Activated CD8-positive, alpha-beta memory T cell treated with anti-CD3 and anti-CD28 coated beads, Interleukin-2, amount 10 ng/mL, durations not matched to agents 7 days and 5 days (primary cell): ENCODE data around the gene EYA2. TPM values are rescaled to one million over a fixed set of nuclear protein-coding genes. Genes with fewer than 3 reads are reported as not detected.

Experiments
- ATAC-seq: fragments of 150-1000 bp; cut with Tn5 transposase; one replicate; pipeline ENCODE4 v1.10.0; 2021; ENCODE audit warnings: moderate library complexity
- CTCF ChIA-PET: fragments of 350-600 bp; sonication (Branson Sonifier 250); formaldehyde crosslinking; loops from one replicate; lab custom pipeline; 2021; ENCODE audit warnings: antibody characterized with exemption; lab: Charles Lee
- DNase-seq: peaks from one replicate; pipeline ENCODE4 v3.0.0-alpha.2; 2020
- H3K27ac Mint-ChIP-seq: one replicate; pipeline ENCODE4 v1.8.0; 2021; ENCODE audit warnings: mild to moderate bottlenecking, mixed read lengths
- H3K27me3 Mint-ChIP-seq: one replicate; pipeline ENCODE4 v1.8.0; 2021; ENCODE audit warnings: mixed read lengths
- H3K36me3 Mint-ChIP-seq: one replicate; pipeline ENCODE4 v1.8.0; 2021; ENCODE audit warnings: mild to moderate bottlenecking, mixed read lengths
- H3K4me1 Mint-ChIP-seq: one replicate; pipeline ENCODE4 v1.8.0; 2021; ENCODE audit warnings: mixed read lengths
- H3K4me3 Mint-ChIP-seq: one replicate; pipeline ENCODE4 v1.8.0; 2021; ENCODE audit warnings: mild to moderate bottlenecking, moderate library complexity, mixed read lengths
- H3K9me3 Mint-ChIP-seq: one replicate; pipeline ENCODE4 v1.8.0; 2022; ENCODE audit warnings: low read depth, mixed read lengths
- total RNA-seq, 2 experiments: library from RNA; stranded (reverse); gene quantifications; one replicate each; pipeline ENCODE4 v1.2.3, GENCODE V29; 2021

EYA2 gene
- total RNA-seq, 2 experiments from 2014 or later: not detected

- H3K36me3 Mint-ChIP-seq: peaks cover 2% of the 10 kb centered on the region
- peaks cover 23% of the 10 kb centered on the region for H3K27me3 Mint-ChIP-seq
- CTCF ChIA-PET: no interaction called here
- no peak overlapping the region for H3K27ac Mint-ChIP-seq
- H3K9me3 Mint-ChIP-seq: peaks cover 5% of the 10 kb centered on the region
- no peak for ATAC-seq
- H3K4me1 Mint-ChIP-seq: peaks cover 11% of the 10 kb centered on the region
- no peak overlapping the region for H3K4me3 Mint-ChIP-seq
- DNase-seq: no peak
Measured at GRCh38 chr20:47007826-47008655, 113.4 kb downstream of the EYA2 start.

- DNase-seq (no peak), ATAC-seq (no peak)
- peaks cover under 1% of the 10 kb centered on the region for H3K36me3 Mint-ChIP-seq
- H3K27ac Mint-ChIP-seq: no peak overlapping the region
- no peak overlapping the region for H3K4me3 Mint-ChIP-seq
- H3K27me3 Mint-ChIP-seq: peaks cover 25% of the 10 kb centered on the region
- CTCF ChIA-PET: no interaction called here
- H3K9me3 Mint-ChIP-seq: peaks cover 5% of the 10 kb centered on the region
- peaks cover 5% of the 10 kb centered on the region for H3K4me1 Mint-ChIP-seq
Measured at GRCh38 chr20:47008842-47009518, 114.3 kb downstream of the EYA2 start.

GRCh38 chr20:47009784-47010183 lies 115.1 kb downstream of the EYA2 start:
- H3K36me3 Mint-ChIP-seq: no peaks in the 10 kb centered on the region
- H3K4me3 Mint-ChIP-seq: no peak overlapping the region
- no peak for ATAC-seq
- H3K9me3 Mint-ChIP-seq: no peaks in the 10 kb centered on the region
- peaks cover 5% of the 10 kb centered on the region for H3K4me1 Mint-ChIP-seq
- no peak overlapping the region for H3K27ac Mint-ChIP-seq
- DNase-seq: no peak
- peaks cover 20% of the 10 kb centered on the region for H3K27me3 Mint-ChIP-seq
- CTCF ChIA-PET: no interaction called here

GRCh38 chr20:47011984-47012383 lies 117.3 kb downstream of the EYA2 start:
- no peak overlapping the region for H3K27ac Mint-ChIP-seq
- no peaks in the 10 kb centered on the region for H3K9me3 Mint-ChIP-seq
- H3K4me1 Mint-ChIP-seq: peaks cover 5% of the 10 kb centered on the region
- peaks cover 26% of the 10 kb centered on the region for H3K27me3 Mint-ChIP-seq
- no peak overlapping the region for H3K4me3 Mint-ChIP-seq
- CTCF ChIA-PET: no interaction called here
- ATAC-seq (no peak), DNase-seq (no peak)
- no peaks in the 10 kb centered on the region for H3K36me3 Mint-ChIP-seq

GRCh38 chr20:47013606-47014005 lies 119.0 kb downstream of the EYA2 start:
- Mint-ChIP-seq H3K9me3 (no peaks in the 10 kb centered on the region), H3K27ac (no peak overlapping the region), H3K36me3 (no peaks in the 10 kb centered on the region), H3K4me3 (no peak overlapping the region), H3K27me3 (peaks cover 26% of the 10 kb centered on the region), H3K4me1 (peaks cover 5% of the 10 kb centered on the region)
- ATAC-seq (no peak), DNase-seq (no peak)
- CTCF ChIA-PET: no interaction called here

GRCh38 chr20:47016068-47016664 lies 121.5 kb downstream of the EYA2 start:
- peaks cover 5% of the 10 kb centered on the region for H3K4me1 Mint-ChIP-seq
- H3K27ac Mint-ChIP-seq: no peak overlapping the region
- peaks cover 30% of the 10 kb centered on the region for H3K27me3 Mint-ChIP-seq
- no peaks in the 10 kb centered on the region for H3K36me3 Mint-ChIP-seq
- CTCF ChIA-PET: no interaction called here
- DNase-seq (no peak), ATAC-seq (no peak)
- H3K4me3 Mint-ChIP-seq: no peak overlapping the region
- H3K9me3 Mint-ChIP-seq: no peaks in the 10 kb centered on the region

GRCh38 chr20:47018381-47018780 lies 123.7 kb downstream of the EYA2 start:
- ATAC-seq (no peak), DNase-seq (no peak)
- CTCF ChIA-PET: no interaction called here
- Mint-ChIP-seq H3K27ac (no peak overlapping the region), H3K27me3 (peaks cover 24% of the 10 kb centered on the region), H3K9me3 (no peaks in the 10 kb centered on the region), H3K4me3 (no peak overlapping the region), H3K36me3 (no peaks in the 10 kb centered on the region), H3K4me1 (no peaks in the 10 kb centered on the region)

GRCh38 chr20:47019121-47019824 lies 124.6 kb downstream of the EYA2 start:
- CTCF ChIA-PET: no interaction called here
- Mint-ChIP-seq H3K4me3 (no peak overlapping the region), H3K27me3 (peaks cover 26% of the 10 kb centered on the region), H3K27ac (no peak overlapping the region), H3K36me3 (no peaks in the 10 kb centered on the region), H3K4me1 (no peaks in the 10 kb centered on the region), H3K9me3 (no peaks in the 10 kb centered on the region)
- DNase-seq: no peak
- no peak for ATAC-seq

- H3K9me3 Mint-ChIP-seq: no peaks in the 10 kb centered on the region
- no peaks in the 10 kb centered on the region for H3K4me1 Mint-ChIP-seq
- no peak overlapping the region for H3K4me3 Mint-ChIP-seq
- DNase-seq (no peak), ATAC-seq (no peak)
- H3K27ac Mint-ChIP-seq: no peak overlapping the region
- H3K36me3 Mint-ChIP-seq: no peaks in the 10 kb centered on the region
- CTCF ChIA-PET: interaction anchor here (1.1 kb wide), 1 partner anchor 364 kb away, joined by 3 read pairs; no protein-coding TSS in a partner anchor
- H3K27me3 Mint-ChIP-seq: peaks cover 30% of the 10 kb centered on the region
Measured at GRCh38 chr20:47020231-47020630, 125.6 kb downstream of the EYA2 start.

- CTCF ChIA-PET: no interaction called here
- Mint-ChIP-seq H3K9me3 (no peaks in the 10 kb centered on the region), H3K36me3 (no peaks in the 10 kb centered on the region), H3K4me3 (no peak overlapping the region), H3K27ac (no peak overlapping the region), H3K27me3 (peaks cover 34% of the 10 kb centered on the region), H3K4me1 (no peaks in the 10 kb centered on the region)
- ATAC-seq (no peak), DNase-seq (no peak)
Measured at GRCh38 chr20:47021850-47022249, 127.2 kb downstream of the EYA2 start.

GRCh38 chr20:47024461-47024937 lies 129.9 kb downstream of the EYA2 start:
- no peak overlapping the region for H3K4me3 Mint-ChIP-seq
- ATAC-seq (no peak), DNase-seq (no peak)
- CTCF ChIA-PET: no interaction called here
- no peaks in the 10 kb centered on the region for H3K4me1 Mint-ChIP-seq
- peaks cover 3% of the 10 kb centered on the region for H3K9me3 Mint-ChIP-seq
- no peak overlapping the region for H3K27ac Mint-ChIP-seq
- peaks cover 39% of the 10 kb centered on the region for H3K27me3 Mint-ChIP-seq
- no peaks in the 10 kb centered on the region for H3K36me3 Mint-ChIP-seq

GRCh38 chr20:47027042-47027441 lies 132.4 kb downstream of the EYA2 start:
- no peak overlapping the region for H3K4me3 Mint-ChIP-seq
- H3K4me1 Mint-ChIP-seq: no peaks in the 10 kb centered on the region
- H3K27ac Mint-ChIP-seq: no peak overlapping the region
- H3K27me3 Mint-ChIP-seq: peaks cover 36% of the 10 kb centered on the region
- CTCF ChIA-PET: no interaction called here
- peaks cover 3% of the 10 kb centered on the region for H3K9me3 Mint-ChIP-seq
- DNase-seq (no peak), ATAC-seq (no peak)
- H3K36me3 Mint-ChIP-seq: no peaks in the 10 kb centered on the region

- H3K4me1 Mint-ChIP-seq: no peaks in the 10 kb centered on the region
- DNase-seq (no peak), ATAC-seq (no peak)
- no peak overlapping the region for H3K4me3 Mint-ChIP-seq
- H3K36me3 Mint-ChIP-seq: no peaks in the 10 kb centered on the region
- peaks cover 3% of the 10 kb centered on the region for H3K9me3 Mint-ChIP-seq
- peaks cover 38% of the 10 kb centered on the region for H3K27me3 Mint-ChIP-seq
- H3K27ac Mint-ChIP-seq: no peak overlapping the region
- CTCF ChIA-PET: no interaction called here
Measured at GRCh38 chr20:47027456-47027855, 132.8 kb downstream of the EYA2 start.
